H1 (cell line): Measurements from ENCODE around the gene PTPN1. TPM values are rescaled to one million over a fixed set of nuclear protein-coding genes. Genes with fewer than 3 reads are reported as not detected.

Experiments
- CTCF ChIA-PET: fragments of 300-600 bp; sonication (Branson Sonifier 250); formaldehyde crosslinking; loops from one replicate; lab custom pipeline; 2021; ENCODE audit not compliant: partially characterized antibody; lab: Charles Lee
- POLR2A ChIA-PET: fragments of 300-600 bp; sonication (Branson Sonifier 250); formaldehyde crosslinking; loops from one replicate; lab custom pipeline; 2021; ENCODE audit warnings: inconsistent platforms; ENCODE audit not compliant: partially characterized antibody; lab: Charles Lee
- DNase-seq, 2 experiments: peaks; one replicate each; pipeline versions ENCODE4 v3.0.0 to v3.0.0-alpha.2; 2010 to 2022; ENCODE audit warnings: low spot score in 2 of 2, low read depth in 1 of 2, mixed read lengths in 1 of 2
- FAIRE-seq: peaks from 2 replicates; lab custom pipeline; 2011; peaks lifted over from hg19 to GRCh38; lab: Jason Lieb, UNC
- H2AFZ ChIP-seq: 2 replicates; pipeline ENCODE4 v1.8.1; 2012; ENCODE audit warnings: low read length, inconsistent platforms
- H2AK5ac ChIP-seq: 2 replicates; pipeline ENCODE4 v1.6.1; 2013; ENCODE audit warnings: low read depth, low read length
- H2BK120ac ChIP-seq: replicated peaks from 2 replicates; pipeline ENCODE3; 2013; ENCODE audit warnings: low read depth, low read length, inconsistent platforms
- H2BK12ac ChIP-seq: 2 replicates; pipeline ENCODE4 v1.6.1; 2013; ENCODE audit warnings: low read depth, low read length
- H2BK15ac ChIP-seq: 2 replicates; pipeline ENCODE4 v1.6.1; 2013; ENCODE audit warnings: low read length
- H2BK20ac ChIP-seq: 2 replicates; pipeline ENCODE4 v1.6.1; 2013; ENCODE audit warnings: low read length
- H2BK5ac ChIP-seq: 2 replicates; pipeline ENCODE4 v1.6.1; 2013; ENCODE audit warnings: low read depth, low read length
- H3K14ac ChIP-seq: 2 replicates; pipeline ENCODE4 v1.6.1; 2013; ENCODE audit warnings: inconsistent platforms; ENCODE audit not compliant: insufficient read length
- H3K18ac ChIP-seq: 2 replicates; pipeline ENCODE4 v1.6.1; 2013; ENCODE audit warnings: low read length; ENCODE audit errors: extremely low read depth
- H3K23ac ChIP-seq: 2 replicates; pipeline ENCODE4 v1.6.1; 2013; ENCODE audit warnings: inconsistent platforms; ENCODE audit not compliant: insufficient read length
- H3K23me2 ChIP-seq: 2 replicates; pipeline ENCODE4 v1.6.1; 2013; ENCODE audit warnings: low read depth, low read length
- H3K27ac ChIP-seq: 2 replicates; pipeline ENCODE4 v1.6.1; 2011; ENCODE audit warnings: low read depth, low read length, inconsistent platforms
- H3K27me3 ChIP-seq, 4 experiments: replicated peaks in 1 of 4; 1 replicate in 1 of 4; 2 replicates in 3 of 4; pipeline versions ENCODE4 v1.6.1 to v1.8.1; 2011 to 2013; ENCODE audit warnings: low read length in 3 of 4, mild to moderate bottlenecking in 3 of 4, inconsistent platforms in 2 of 4, mixed read lengths in 2 of 4, moderate library complexity in 1 of 4; ENCODE audit not compliant: control insufficient read depth in 3 of 4, insufficient read depth in 3 of 4; ENCODE audit errors: extremely low read depth in 1 of 4
- H3K36me3 ChIP-seq, 4 experiments: 2 replicates each; pipeline versions ENCODE4 v1.6.1 to v1.8.1; 2011 to 2013; ENCODE audit warnings: mild to moderate bottlenecking in 4 of 4, low read length in 3 of 4, moderate library complexity in 2 of 4, control low read depth in 1 of 4, inconsistent platforms in 1 of 4; ENCODE audit not compliant: insufficient read depth in 4 of 4, control insufficient read depth in 2 of 4
- H3K4ac ChIP-seq: replicated peaks from 2 replicates; pipeline ENCODE3; 2013; ENCODE audit warnings: low read length, low read depth, mixed read lengths, inconsistent platforms; ENCODE audit not compliant: insufficient read length
- H3K4me1 ChIP-seq, 4 experiments: replicated peaks in 1 of 4; 1 replicate in 1 of 4; 2 replicates in 3 of 4; pipeline versions ENCODE4 v1.6.1 to v1.8.1; 2011 to 2013; ENCODE audit warnings: low read length in 3 of 4, inconsistent platforms in 2 of 4, mixed read lengths in 1 of 4; ENCODE audit not compliant: insufficient read depth in 4 of 4, control insufficient read depth in 3 of 4
- H3K4me2 ChIP-seq, 2 experiments: 2 replicates each; pipeline versions ENCODE4 v1.6.1 to v1.8.1; 2011 to 2013; ENCODE audit warnings: low read depth in 2 of 2, low read length in 2 of 2, control low read depth in 1 of 2, inconsistent platforms in 1 of 2, mild to moderate bottlenecking in 1 of 2; ENCODE audit not compliant: insufficient read depth in 1 of 2
- H3K4me3 ChIP-seq, 4 experiments: fragments of 200-600, 300-600 bp in 1 of 4; sonication (generic), shearing (Covaris generic), sonication (Bioruptor Twin) in 1 of 4; 2 replicates each; pipeline versions ENCODE4 v1.5.1 to v1.8.1; 2011 to 2016; ENCODE audit warnings: low read length in 4 of 4, low read depth in 3 of 4, control low read depth in 2 of 4, inconsistent platforms in 2 of 4, mild to moderate bottlenecking in 2 of 4, mixed read lengths in 1 of 4, moderate library complexity in 1 of 4; ENCODE audit not compliant: insufficient read depth in 2 of 4; ENCODE audit errors: extremely low read depth in 1 of 4
- H3K56ac ChIP-seq: replicated peaks from 2 replicates; pipeline ENCODE3; 2013; ENCODE audit warnings: low read depth, mild to moderate bottlenecking, mixed read lengths, low read length, inconsistent platforms; ENCODE audit not compliant: insufficient read length
- H3K79me1 ChIP-seq: 2 replicates; pipeline ENCODE4 v1.6.1; 2013; ENCODE audit warnings: low read depth, low read length, control low read depth
- H3K79me2 ChIP-seq, 2 experiments: 2 replicates each; pipeline versions ENCODE4 v1.6.1 to v1.8.1; 2012 to 2013; ENCODE audit warnings: low read length in 2 of 2, mild to moderate bottlenecking in 2 of 2, inconsistent platforms in 1 of 2; ENCODE audit not compliant: insufficient read depth in 2 of 2, control insufficient read depth in 1 of 2
- H3K9ac ChIP-seq, 4 experiments: replicated peaks in 1 of 4; 1 replicate in 1 of 4; 2 replicates in 3 of 4; pipeline versions ENCODE4 v1.6.1 to v1.8.1; 2011 to 2013; ENCODE audit warnings: low read depth in 3 of 4, low read length in 3 of 4, control low read depth in 2 of 4, mild to moderate bottlenecking in 2 of 4, moderate library complexity in 2 of 4, inconsistent platforms in 1 of 4; ENCODE audit errors: extremely low read depth in 1 of 4
- H3K9me3 ChIP-seq, 2 experiments: 2 replicates each; pipeline versions ENCODE4 v1.6.1 to v1.8.1; 2012 to 2013; ENCODE audit warnings: mild to moderate bottlenecking in 2 of 2, moderate library complexity in 2 of 2, control low read depth in 1 of 2, inconsistent platforms in 1 of 2, low read depth in 1 of 2, low read length in 1 of 2, mixed read lengths in 1 of 2; ENCODE audit not compliant: insufficient read depth in 2 of 2
- H4K20me1 ChIP-seq, 2 experiments: replicated peaks in 1 of 2; 2 replicates each; pipeline versions ENCODE3 to v1.8.1; 2011 to 2013; ENCODE audit warnings: inconsistent platforms in 2 of 2, low read length in 2 of 2, mild to moderate bottlenecking in 1 of 2; ENCODE audit not compliant: insufficient read depth in 2 of 2, control insufficient read depth in 1 of 2
- H4K5ac ChIP-seq: 2 replicates; pipeline ENCODE4 v1.6.1; 2013; ENCODE audit warnings: low read length, low read depth, mixed read lengths, inconsistent platforms; ENCODE audit not compliant: insufficient read length
- H4K8ac ChIP-seq: 2 replicates; pipeline ENCODE4 v1.8.0; 2013; ENCODE audit warnings: mild to moderate bottlenecking, moderate library complexity, low read length, inconsistent platforms; ENCODE audit not compliant: insufficient read depth; ENCODE audit errors: extremely low read depth
- H4K91ac ChIP-seq: replicated peaks from 2 replicates; pipeline ENCODE3; 2013; ENCODE audit warnings: low read length, mixed read lengths, inconsistent platforms; ENCODE audit not compliant: insufficient read length
- ATF2 ChIP-seq: IDR thresholded peaks from 2 replicates; pipeline ENCODE4 v1.6.1; 2012; ENCODE audit warnings: low read length, inconsistent platforms
- CEBPB ChIP-seq: IDR thresholded peaks from 2 replicates; pipeline ENCODE4 v1.6.1; 2012; ENCODE audit warnings: low read depth, low read length
- CREB1 ChIP-seq: IDR thresholded peaks from 2 replicates; pipeline ENCODE4 v1.6.1; 2012; ENCODE audit warnings: inconsistent platforms
- EZH2 ChIP-seq: fragments of 200-600 bp; sonication (generic); IDR thresholded peaks from 2 replicates; pipeline ENCODE4 v1.7.1; 2012; ENCODE audit warnings: low read depth, mild to moderate bottlenecking, moderate library complexity, low read length, inconsistent platforms; ENCODE audit not compliant: severe bottlenecking
- SIRT6 ChIP-seq: IDR thresholded peaks from one replicate; pipeline ENCODE4 v1.7.1; 2012; ENCODE audit warnings: low read length, inconsistent platforms
- SP2 ChIP-seq: IDR thresholded peaks from 2 replicates; pipeline ENCODE4 v1.6.1; 2012; ENCODE audit warnings: mild to moderate bottlenecking, low read length, inconsistent platforms
- ZNF274 ChIP-seq: IDR thresholded peaks from 2 replicates; pipeline ENCODE4 v1.7.0; 2012; ENCODE audit warnings: low read length, borderline replicate concordance; ENCODE audit errors: extremely low read depth
- WGBS, 2 experiments: shearing (Covaris generic) in 1 of 2; methylation state at CpG; one replicate each; pipeline versions ENCODE4 v1.1.6 to v1.1.7; 2013 to 2015; ENCODE audit warnings: low lambda C conversion rate in 2 of 2, mixed read lengths in 2 of 2, inconsistent platforms in 1 of 2, low coverage in 1 of 2, missing lambda C conversion rate in 1 of 2; ENCODE audit not compliant: insufficient replicate concordance in 2 of 2, insufficient coverage in 1 of 2, insufficient read length in 1 of 2; ENCODE audit errors: extremely low coverage in 1 of 2, missing lambda C conversion rate in 1 of 2; 5-methylcytosine and 5-hydroxymethylcytosine counted together
- polyA plus RNA-seq, 7 experiments: library from polyadenylated mRNA; depleted of rRNA in 3 of 7; stranded (reverse) in 5 of 7; unstranded in 2 of 7; fragments of >200 nt in 5 of 7; fragments of 200-250 nt in 2 of 7; gene quantifications; 1 replicate in 5 of 7; 2 replicates in 1 of 7; 4 replicates in 1 of 7; pipeline versions ENCODE4 v1.2.1 to v1.2.3, GENCODE V29; 2011 to 2013; ENCODE audit warnings: missing spikeins in 2 of 7, mixed read lengths in 2 of 7
- total RNA-seq: library from RNA; stranded (reverse); fragmentation: NEBNext Ultra II Directional; extraction: Animal tissue kit (Norgen Biotek cat#: 25700); gene quantifications from 2 replicates; pipeline ENCODE4 v1.2.1, GENCODE V29; 2021

PTPN1 gene
- total and polyA plus RNA-seq, 2 of the 8 experiments (the other 6 are each of a cell fraction or from before 2014, with no cell fraction given), result 18.6 to 32.1 TPM

GRCh38 chr20:50565871-50566270 is 55.7 kb downstream of the PTPN1 start:
- H2BK15ac ChIP-seq, result no peak overlapping the region
- H3K56ac ChIP-seq, result no peak overlapping the region
- no peak overlapping the region for H2BK5ac ChIP-seq
- peaks cover 0 to 33% (median 7%) of the 10 kb centered on the region in 4 experiments; a peak in 6 of 8 replicates for H3K36me3 ChIP-seq
- H2AK5ac ChIP-seq, result no peak overlapping the region
- H3K4me1 ChIP-seq, result no peaks in the 10 kb centered on the region
- H3K79me2 ChIP-seq, result no peaks in the 10 kb centered on the region
- no peak overlapping the region for H3K27ac ChIP-seq
- H3K79me1 ChIP-seq, result 0 out of 2 replicates have a peak, but pooled peaks cover 2% of the 10 kb centered on the region
- FAIRE-seq, result no peak
- no peak overlapping the region for H3K18ac ChIP-seq
- WGBS, 2 experiments, result 83% methylated on average over 4 of the region's 4 CpGs; no CpG with 5 or more reads in 1 of the 2 experiments
- H3K23me2 ChIP-seq, result no peaks in the 10 kb centered on the region
- POLR2A ChIA-PET, result no interaction called here
- no peak overlapping the region for H4K5ac ChIP-seq
- no peak overlapping the region for H3K4ac ChIP-seq
- no peak overlapping the region for H3K4me3 ChIP-seq
- no peak overlapping the region for H3K23ac ChIP-seq
- no peak overlapping the region for H4K91ac ChIP-seq
- CTCF ChIA-PET, result interaction anchor here (0.6 to 2.1 kb wide), 6 partner anchors 9 to 196 kb away, joined by 3 to 10 read pairs (median 4); no protein-coding TSS in a partner anchor
- H4K20me1 ChIP-seq, result peaks cover 0 to 6% of the 10 kb centered on the region in 2 experiments
- no peak for DNase-seq
- no peak overlapping the region for H2AFZ ChIP-seq
- H3K14ac ChIP-seq, result no peak overlapping the region
- no peak overlapping the region for H3K4me2 ChIP-seq
- H3K27me3 ChIP-seq, result no peaks in the 10 kb centered on the region
- no peaks in the 10 kb centered on the region for H3K9me3 ChIP-seq
- no peak overlapping the region for H2BK12ac ChIP-seq
- no peak overlapping the region for H3K9ac ChIP-seq
- H4K8ac ChIP-seq, result no peak overlapping the region
- H2BK120ac ChIP-seq, result no peak overlapping the region
- no peak overlapping the region for H2BK20ac ChIP-seq
- no peak for TF ChIP-seq SP2
- no peak for TF ChIP-seq ZNF274
- TF ChIP-seq ATF2, result no peak
- TF ChIP-seq CEBPB, result no peak
- TF ChIP-seq EZH2, result no peak
- no peak for TF ChIP-seq CREB1
- TF ChIP-seq SIRT6, result no peak
